Middle frontal gyrus (tissue), 1 donor: ENCODE data around the gene EN2.

Experiments
- DNase-seq: peaks from one replicate; pipeline ENCODE4 v3.0.0-alpha.2; 2015; ENCODE audit warnings: low spot score; ENCODE audit errors: extremely low spot score

Gene EN2

GRCh38 chr7:155463114-155463811 lies 5.3 kb downstream of the EN2 start:
- no peak for DNase-seq

- no peak for DNase-seq
Measured at GRCh38 chr7:155464183-155464582, 6.3 kb downstream of the EN2 start.

GRCh38 chr7:155464948-155465739 lies 7.2 kb downstream of the EN2 start:
- no peak for DNase-seq

GRCh38 chr7:155465761-155466141 lies 7.8 kb downstream of the EN2 start:
- no peak for DNase-seq

GRCh38 chr7:155466142-155466813 lies 8.3 kb downstream of the EN2 start:
- DNase-seq: no peak

- DNase-seq: no peak
Measured at GRCh38 chr7:155466814-155467733, 9.1 kb downstream of the EN2 start.

GRCh38 chr7:155467846-155468784 lies 10.2 kb downstream of the EN2 start:
- no peak for DNase-seq

- no peak for DNase-seq
Measured at GRCh38 chr7:155468785-155469148, 10.8 kb downstream of the EN2 start.

GRCh38 chr7:155469311-155470185 lies 11.6 kb downstream of the EN2 start:
- DNase-seq: no peak

- DNase-seq: no peak
Measured at GRCh38 chr7:155470186-155470487, 12.2 kb downstream of the EN2 start.

- DNase-seq: no peak
Measured at GRCh38 chr7:155470686-155471638, 13.0 kb downstream of the EN2 start.

- DNase-seq: no peak
Measured at GRCh38 chr7:155471718-155472117, 13.8 kb downstream of the EN2 start.

GRCh38 chr7:155477476-155477875 lies 19.5 kb downstream of the EN2 start:
- DNase-seq: no peak

GRCh38 chr7:155481764-155482163 lies 23.8 kb downstream of the EN2 start:
- DNase-seq: no peak

- no peak for DNase-seq
Measured at GRCh38 chr7:155482511-155483183, 24.7 kb downstream of the EN2 start.

GRCh38 chr7:155483245-155483644 lies 25.3 kb downstream of the EN2 start:
- DNase-seq: no peak

GRCh38 chr7:155483868-155484325 lies 26.0 kb downstream of the EN2 start:
- DNase-seq: no peak
